Measurements from ENCODE around the gene MTERF4.

Gene MTERF4

DNA sequence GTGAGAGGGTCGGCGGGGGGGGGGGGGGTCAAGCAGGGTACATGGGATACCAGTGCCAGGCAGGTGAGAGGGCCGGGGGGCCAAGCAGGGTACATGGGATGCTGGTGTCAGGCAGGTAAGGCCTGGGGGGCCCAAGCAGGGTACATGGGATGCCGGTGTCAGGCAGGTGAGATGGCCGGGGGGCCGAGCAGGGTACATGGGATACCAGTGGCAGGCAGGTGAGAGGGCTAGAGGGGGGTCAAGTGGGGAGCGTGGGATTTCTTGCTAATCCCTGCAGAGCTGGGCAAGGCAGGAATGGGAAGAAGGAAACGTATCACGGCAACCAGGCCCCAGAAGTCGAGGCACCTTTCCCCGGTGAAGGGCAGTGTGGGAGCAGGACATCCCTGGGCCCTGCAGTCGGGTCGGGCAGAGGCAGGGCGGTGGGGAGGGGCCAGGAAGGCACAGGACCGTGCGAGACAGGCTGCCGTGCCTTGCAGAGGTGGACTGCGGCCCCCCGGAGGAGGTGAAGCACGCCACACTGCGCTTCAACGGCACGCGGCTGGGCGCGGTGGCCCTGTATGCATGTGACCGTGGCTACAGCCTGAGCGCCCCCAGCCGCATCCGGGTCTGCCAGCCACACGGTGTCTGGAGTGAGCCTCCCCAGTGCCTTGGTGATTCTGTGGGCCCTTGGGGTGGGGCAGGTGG lies 49.3 kb downstream of the MTERF4 start:
- Histone ChIP-seq H3K4me1 (ENCODE audit: control insufficient read depth, insufficient read depth, low read length) (no peaks in the 10 kb centered on the region), H3K27me3 (ENCODE audit: control insufficient read depth, insufficient read depth, low read length) (peaks cover 29% of the 10 kb centered on the region; the same call in 1 of the 2 replicates), H3K27ac (ENCODE audit: low read depth, low read length) (no peak overlapping the region), H3K36me3 (ENCODE audit: control insufficient read depth, insufficient read depth, low read length) (no peaks in the 10 kb centered on the region), H3K4me3 (ENCODE audit: low read depth, low read length) (no peak overlapping the region), H3K9ac (ENCODE audit: low read length) (no peak overlapping the region), H3K9me3 (ENCODE audit: control insufficient read depth, insufficient read depth, low read depth, low read length) (no peaks in the 10 kb centered on the region)

DNA sequence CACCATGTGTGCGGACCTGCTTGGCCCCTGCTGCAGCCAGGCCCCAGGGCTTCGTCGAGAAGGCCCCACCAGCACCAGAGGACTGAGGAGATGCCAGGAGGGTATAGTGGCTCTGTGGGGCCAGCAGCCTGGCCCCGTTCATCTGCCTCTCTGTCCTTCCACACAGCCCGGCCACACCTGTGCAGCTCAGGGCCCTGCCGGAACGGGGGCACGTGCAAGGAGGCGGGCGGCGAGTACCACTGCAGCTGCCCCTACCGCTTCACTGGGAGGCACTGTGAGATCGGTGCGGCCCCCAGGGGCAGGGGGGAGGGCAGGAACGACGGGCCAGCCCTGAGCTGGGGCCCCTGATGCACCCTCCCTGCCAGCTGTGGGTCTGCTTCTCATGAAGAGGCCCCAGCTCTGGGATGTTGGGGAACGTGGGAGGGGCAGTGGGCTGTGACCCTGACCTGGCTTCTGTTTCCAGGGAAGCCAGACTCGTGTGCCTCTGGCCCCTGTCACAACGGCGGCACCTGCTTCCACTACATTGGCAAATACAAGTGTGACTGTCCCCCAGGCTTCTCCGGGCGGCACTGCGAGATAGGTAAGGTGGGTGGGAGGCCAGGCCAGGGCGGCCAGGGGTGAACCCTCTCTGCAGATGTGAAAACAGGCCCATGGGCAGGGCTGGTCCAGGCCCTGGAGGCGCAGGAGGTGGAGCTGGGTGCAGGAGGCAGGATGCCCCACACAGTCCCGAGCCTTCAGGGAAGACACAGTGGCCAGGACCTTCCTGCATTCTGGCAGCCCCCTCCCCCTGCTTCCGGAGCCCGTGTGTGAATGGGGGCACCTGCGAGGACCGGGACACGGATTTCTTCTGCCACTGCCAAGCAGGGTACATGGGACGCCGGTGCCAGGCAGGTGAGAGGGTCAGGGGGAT lies 50.3 kb downstream of the MTERF4 start:
- peaks cover 29% of the 10 kb centered on the region; the same call in 1 of the 2 replicates for H3K27me3 ChIP-seq (ENCODE audit: control insufficient read depth, insufficient read depth, low read length)
- H3K9me3 ChIP-seq (ENCODE audit: control insufficient read depth, insufficient read depth, low read depth, low read length): no peaks in the 10 kb centered on the region
- no peak overlapping the region for H3K27ac ChIP-seq (ENCODE audit: low read depth, low read length)
- no peak overlapping the region for H3K9ac ChIP-seq (ENCODE audit: low read length)
- no peaks in the 10 kb centered on the region for H3K36me3 ChIP-seq (ENCODE audit: control insufficient read depth, insufficient read depth, low read length)
- no peaks in the 10 kb centered on the region for H3K4me1 ChIP-seq (ENCODE audit: control insufficient read depth, insufficient read depth, low read length)
- no peak overlapping the region for H3K4me3 ChIP-seq (ENCODE audit: low read depth, low read length)

DNA sequence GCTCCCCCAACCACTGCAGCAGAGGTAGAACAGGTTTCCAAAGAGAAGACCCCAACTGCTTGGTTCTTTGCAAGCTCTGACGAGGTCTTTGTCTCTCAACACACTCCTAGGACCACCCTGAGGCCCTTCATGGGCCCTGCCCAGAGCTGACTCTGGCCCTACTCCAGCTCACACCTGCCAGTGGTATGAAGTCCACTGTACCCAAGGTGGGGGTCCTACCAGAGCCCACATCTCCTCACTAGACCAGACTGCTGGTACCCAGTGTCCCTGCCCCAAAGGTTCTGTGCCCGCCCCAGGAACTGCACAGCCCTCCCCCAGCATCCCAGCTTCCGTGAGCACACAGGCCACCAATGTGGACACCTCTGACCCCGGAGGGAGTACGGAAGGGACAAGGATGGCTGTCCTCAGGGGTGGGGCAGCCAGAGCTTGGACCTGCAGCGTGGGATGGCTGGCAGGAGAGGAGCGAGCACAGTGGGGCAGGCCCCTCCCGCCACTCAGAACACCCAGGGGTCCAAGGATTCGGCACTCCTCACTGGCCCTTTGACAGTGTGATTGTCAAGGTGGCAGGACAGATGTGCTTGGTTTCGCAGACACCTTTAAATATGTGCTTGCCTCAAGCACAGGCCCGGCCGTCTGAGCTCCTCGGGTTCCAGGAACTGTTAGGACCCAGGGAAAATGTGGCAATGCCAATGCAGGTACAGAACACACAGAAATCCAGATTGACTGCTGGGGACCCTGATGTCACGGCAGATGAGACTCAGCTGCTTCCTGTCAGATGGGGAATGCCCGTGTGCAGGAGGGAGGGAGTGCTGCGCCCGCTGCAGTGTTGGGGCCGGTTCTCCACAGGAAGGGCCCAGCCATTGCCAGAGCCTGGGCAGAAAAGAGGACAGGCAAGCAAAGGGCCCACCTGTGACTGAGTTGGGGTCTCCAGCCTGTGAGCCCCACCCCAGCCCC lies 51.2 kb downstream of the MTERF4 start:
- H3K4me3 ChIP-seq (ENCODE audit: low read depth, low read length): no peak overlapping the region
- H3K27me3 ChIP-seq (ENCODE audit: control insufficient read depth, insufficient read depth, low read length): peaks cover 29% of the 10 kb centered on the region; the same call in 1 of the 2 replicates
- H3K9me3 ChIP-seq (ENCODE audit: control insufficient read depth, insufficient read depth, low read depth, low read length): no peaks in the 10 kb centered on the region
- no peaks in the 10 kb centered on the region for H3K36me3 ChIP-seq (ENCODE audit: control insufficient read depth, insufficient read depth, low read length)
- H3K9ac ChIP-seq (ENCODE audit: low read length): no peak overlapping the region
- H3K4me1 ChIP-seq (ENCODE audit: control insufficient read depth, insufficient read depth, low read length): no peaks in the 10 kb centered on the region
- H3K27ac ChIP-seq (ENCODE audit: low read depth, low read length): no peak overlapping the region

DNA sequence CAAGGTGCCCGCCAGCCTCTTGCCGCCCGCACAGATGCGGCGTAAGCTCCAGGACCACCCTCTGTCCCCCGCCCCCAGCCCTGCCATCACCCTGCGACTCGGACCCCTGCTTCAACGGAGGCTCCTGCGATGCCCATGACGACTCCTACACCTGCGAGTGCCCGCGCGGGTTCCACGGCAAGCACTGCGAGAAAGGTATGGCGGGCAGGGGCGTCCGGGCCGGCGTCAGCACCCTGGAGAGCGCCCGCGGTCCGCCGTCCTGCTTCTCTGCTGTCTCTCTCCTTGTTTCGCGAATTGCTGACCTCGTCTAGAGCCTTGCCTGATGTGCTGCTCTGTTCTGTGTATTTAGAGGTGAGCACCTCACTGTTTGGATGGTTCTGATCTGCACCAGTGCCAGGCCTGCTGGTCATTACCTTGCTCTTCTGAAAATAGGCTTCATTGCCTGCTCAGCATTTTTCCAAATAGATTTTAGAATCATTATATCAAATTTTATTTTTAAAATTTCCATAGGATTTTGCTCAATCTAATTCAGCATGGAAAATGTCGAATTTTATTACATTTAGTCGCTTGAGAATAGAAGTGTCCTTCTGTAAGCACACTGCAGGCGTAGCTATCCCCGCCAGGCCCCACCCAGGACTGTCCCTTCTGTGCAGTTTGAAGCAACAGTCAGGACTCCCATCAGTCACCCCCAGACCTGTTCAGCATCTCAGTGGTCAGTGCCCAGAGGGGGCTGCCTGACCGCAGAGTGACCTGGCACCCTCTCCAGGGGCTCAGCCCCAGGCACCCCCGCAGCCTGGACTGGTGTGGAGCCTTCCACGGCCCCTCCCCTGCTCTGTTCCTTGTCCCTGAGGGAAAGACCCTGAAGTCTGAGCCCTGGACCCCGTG lies 52.1 kb downstream of the MTERF4 start:
- Histone ChIP-seq H3K27ac (ENCODE audit: low read depth, low read length) (no peak overlapping the region), H3K4me1 (ENCODE audit: control insufficient read depth, insufficient read depth, low read length) (no peaks in the 10 kb centered on the region), H3K27me3 (ENCODE audit: control insufficient read depth, insufficient read depth, low read length) (peaks cover 24% of the 10 kb centered on the region; the same call in 1 of the 2 replicates), H3K9me3 (ENCODE audit: control insufficient read depth, insufficient read depth, low read depth, low read length) (no peaks in the 10 kb centered on the region), H3K9ac (ENCODE audit: low read length) (no peak overlapping the region), H3K36me3 (ENCODE audit: control insufficient read depth, insufficient read depth, low read length) (no peaks in the 10 kb centered on the region), H3K4me3 (ENCODE audit: low read depth, low read length) (no peak overlapping the region)

DNA sequence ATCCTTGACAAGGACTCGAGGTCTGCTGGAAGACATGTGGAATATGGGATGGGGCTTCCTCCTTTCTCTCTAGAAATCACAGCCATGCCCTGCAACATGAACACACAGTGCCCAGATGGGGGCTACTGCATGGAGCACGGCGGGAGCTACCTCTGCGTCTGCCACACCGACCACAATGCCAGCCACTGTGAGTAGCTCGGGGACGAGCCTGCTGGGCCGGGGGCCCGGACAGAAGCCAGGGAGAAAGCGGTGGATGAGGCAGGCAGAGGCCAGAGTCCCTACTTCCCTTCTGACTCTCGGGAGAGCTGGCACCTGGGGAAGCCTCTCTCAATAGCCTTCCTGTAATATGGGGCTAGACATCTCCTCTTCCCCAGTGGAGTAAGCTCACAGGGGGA lies 53.1 kb downstream of the MTERF4 start:
- H3K4me1 ChIP-seq (ENCODE audit: control insufficient read depth, insufficient read depth, low read length): no peaks in the 10 kb centered on the region
- H3K4me3 ChIP-seq (ENCODE audit: low read depth, low read length): no peak overlapping the region
- H3K9ac ChIP-seq (ENCODE audit: low read length): no peak overlapping the region
- H3K9me3 ChIP-seq (ENCODE audit: control insufficient read depth, insufficient read depth, low read depth, low read length): no peaks in the 10 kb centered on the region
- H3K27me3 ChIP-seq (ENCODE audit: control insufficient read depth, insufficient read depth, low read length): peaks cover 24% of the 10 kb centered on the region; the same call in 1 of the 2 replicates
- no peak overlapping the region for H3K27ac ChIP-seq (ENCODE audit: low read depth, low read length)
- H3K36me3 ChIP-seq (ENCODE audit: control insufficient read depth, insufficient read depth, low read length): no peaks in the 10 kb centered on the region

DNA sequence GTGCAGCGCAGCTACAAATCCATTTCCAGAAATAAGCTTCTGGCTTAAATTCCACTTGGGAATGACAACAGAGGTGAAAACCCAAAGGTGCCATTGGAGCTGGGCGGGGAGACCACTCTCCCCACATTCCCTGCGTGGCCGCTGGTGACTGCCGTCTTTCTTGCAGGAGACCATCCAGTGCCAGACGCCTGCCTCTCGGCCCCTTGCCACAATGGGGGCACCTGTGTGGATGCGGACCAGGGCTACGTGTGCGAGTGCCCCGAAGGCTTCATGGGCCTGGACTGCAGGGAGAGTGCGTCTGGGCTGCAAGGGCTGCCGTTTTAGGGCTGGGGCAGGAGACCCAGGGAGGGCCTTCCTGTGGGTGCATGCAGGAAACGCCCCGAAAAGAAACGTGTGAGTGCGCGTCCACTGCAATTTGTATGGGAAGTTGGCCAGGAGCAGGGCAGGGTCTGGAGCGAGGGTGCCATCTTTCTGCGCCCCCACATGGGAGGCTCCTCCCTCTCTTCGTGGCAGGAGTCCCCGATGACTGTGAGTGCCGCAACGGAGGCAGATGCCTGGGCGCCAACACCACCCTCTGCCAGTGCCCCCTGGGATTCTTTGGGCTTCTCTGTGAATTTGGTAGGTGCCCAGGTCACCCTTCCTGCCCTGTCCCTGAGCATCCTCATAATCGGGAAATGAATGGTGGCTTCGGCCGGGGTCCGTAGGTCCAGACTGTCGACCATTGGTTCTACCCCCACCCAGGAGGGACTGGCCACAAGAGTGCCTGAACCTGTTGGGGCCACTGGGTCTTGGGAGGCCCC lies 53.7 kb downstream of the MTERF4 start:
- Histone ChIP-seq H3K4me3 (ENCODE audit: low read depth, low read length) (no peak overlapping the region), H3K27me3 (ENCODE audit: control insufficient read depth, insufficient read depth, low read length) (peaks cover 24% of the 10 kb centered on the region; the same call in 1 of the 2 replicates), H3K9me3 (ENCODE audit: control insufficient read depth, insufficient read depth, low read depth, low read length) (no peaks in the 10 kb centered on the region), H3K36me3 (ENCODE audit: control insufficient read depth, insufficient read depth, low read length) (no peaks in the 10 kb centered on the region), H3K27ac (ENCODE audit: low read depth, low read length) (no peak overlapping the region), H3K4me1 (ENCODE audit: control insufficient read depth, insufficient read depth, low read length) (no peaks in the 10 kb centered on the region), H3K9ac (ENCODE audit: low read length) (no peak overlapping the region)

DNA sequence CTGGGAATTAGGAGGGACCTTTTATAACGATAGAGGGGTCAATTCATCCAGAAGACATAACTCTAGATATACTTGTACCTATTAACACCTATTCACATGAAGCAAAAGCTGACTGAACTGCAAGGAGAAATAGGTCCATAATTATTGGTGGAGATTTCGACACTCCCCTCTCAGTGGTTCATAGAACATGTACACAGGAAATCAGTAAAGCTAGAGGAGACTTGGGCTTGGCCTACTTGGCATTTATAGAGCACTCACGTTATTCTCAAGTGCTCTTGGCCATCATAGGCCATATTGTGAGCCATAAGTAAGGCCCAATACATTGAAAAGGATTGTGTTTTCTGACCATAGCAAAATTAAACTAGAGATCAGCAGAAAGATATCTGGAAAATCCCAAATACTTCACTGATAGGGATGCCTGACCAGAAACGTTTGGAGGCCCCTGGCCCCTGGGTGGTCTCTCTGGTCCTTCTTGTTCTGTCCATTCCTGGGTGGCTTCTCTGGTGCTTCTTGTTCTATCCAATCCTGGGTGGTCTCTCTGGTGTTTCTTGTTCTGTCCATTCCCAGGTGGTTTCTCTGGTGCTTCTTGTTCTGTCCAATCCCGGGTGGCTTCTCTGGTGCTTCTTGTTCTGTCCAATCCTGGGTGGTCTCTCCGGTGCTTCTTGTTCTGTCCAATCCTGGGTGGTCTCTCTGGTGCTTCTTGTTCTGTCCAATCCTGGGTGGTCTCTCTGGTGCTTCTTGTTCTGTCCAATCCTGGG lies 54.7 kb downstream of the MTERF4 start:
- H3K36me3 ChIP-seq (ENCODE audit: control insufficient read depth, insufficient read depth, low read length): no peaks in the 10 kb centered on the region
- H3K27ac ChIP-seq (ENCODE audit: low read depth, low read length): no peak overlapping the region
- peaks cover 33% of the 10 kb centered on the region for H3K27me3 ChIP-seq (ENCODE audit: control insufficient read depth, insufficient read depth, low read length)
- H3K4me3 ChIP-seq (ENCODE audit: low read depth, low read length): no peak overlapping the region
- no peaks in the 10 kb centered on the region for H3K4me1 ChIP-seq (ENCODE audit: control insufficient read depth, insufficient read depth, low read length)
- no peak overlapping the region for H3K9ac ChIP-seq (ENCODE audit: low read length)
- H3K9me3 ChIP-seq (ENCODE audit: control insufficient read depth, insufficient read depth, low read depth, low read length): no peaks in the 10 kb centered on the region

Data from HUES6 (cell line).